HCT116 (cell line): ENCODE results near the gene TUBB4A. TPM values are rescaled to one million over a fixed set of nuclear protein-coding genes. Genes with fewer than 3 reads are reported as not detected.

Experiments
- ATAC-seq: fragments of 200-7000 bp; cut with Tn5 transposase; 2 replicates; pipeline ENCODE4 v1.9.1; 2020; ENCODE audit warnings: mild to moderate bottlenecking, moderate library complexity
- BruUV-seq: library from RNA; stranded (reverse); fragments of 400-500 nt; replicated peaks from 2 replicates; lab custom pipeline; 2021; lab: Mats Ljungman, UMichigan
- CTCF ChIA-PET: fragments of 300-600 bp; sonication (Branson Sonifier 250); formaldehyde crosslinking; loops from one replicate; lab custom pipeline; 2021; ENCODE audit warnings: antibody characterized with exemption; lab: Charles Lee
- POLR2A ChIA-PET: fragments of 300-600, 350-600 bp; sonication (Branson Sonifier 250); formaldehyde crosslinking; loops from one replicate; lab custom pipeline; 2021; ENCODE audit warnings: antibody characterized with exemption; lab: Charles Lee
- RAD21 ChIA-PET, 2 experiments: fragments of 300-600 bp; sonication (Branson Sonifier 250); formaldehyde crosslinking; loops; one replicate each; lab custom pipeline; 2023; ENCODE audit warnings: low total read pairs in 2 of 2; ENCODE audit not compliant: uncharacterized antibody in 2 of 2, unreplicated experiment in 2 of 2, low non-redundant PET in 1 of 2; lab: Charles Lee
- DNase-seq: peaks from one replicate; pipeline ENCODE4 v3.0.0-alpha.2; 2010; ENCODE audit warnings: low read depth, low spot score
- H2AFZ ChIP-seq: fragments of 200-600 bp; shearing (Covaris generic), sonication (generic); 2 replicates; pipeline ENCODE4 v1.6.1; 2017; ENCODE audit warnings: low read depth, mixed run types, mixed read lengths, antibody characterized with exemption, low read length; ENCODE audit not compliant: poor library complexity, severe bottlenecking
- H3K27ac ChIP-seq: 2 replicates; pipeline ENCODE4 v1.5.1; 2012; ENCODE audit warnings: low read depth, low read length
- H3K27me3 ChIP-seq: fragments of 200-600 bp; sonication (generic); 2 replicates; pipeline ENCODE4 v1.6.1; 2016; ENCODE audit warnings: mixed run types, low read length, mixed read lengths; ENCODE audit not compliant: insufficient read depth
- H3K36me3 ChIP-seq, 2 experiments: fragments of 200-500 bp in 1 of 2; fragments of 200-600 bp in 1 of 2; sonication (Bioruptor generic) in 1 of 2; sonication (generic) in 1 of 2; 2 replicates each; pipeline versions ENCODE4 v1.5.1 to v1.6.1; 2014 to 2016; ENCODE audit warnings: low read length in 2 of 2, inconsistent platforms in 1 of 2, mixed read lengths in 1 of 2, mixed run types in 1 of 2; ENCODE audit not compliant: insufficient read depth in 2 of 2, control insufficient read depth in 1 of 2
- H3K4me1 ChIP-seq, 2 experiments: fragments of 200-600 bp in 1 of 2; sonication (generic) in 1 of 2; 2 replicates each; pipeline versions ENCODE4 v1.5.1 to v1.6.1; 2012 to 2017; ENCODE audit warnings: low read length in 2 of 2, inconsistent platforms in 1 of 2, mild to moderate bottlenecking in 1 of 2, mixed read lengths in 1 of 2, mixed run types in 1 of 2, moderate library complexity in 1 of 2; ENCODE audit not compliant: insufficient read depth in 2 of 2, control insufficient read depth in 1 of 2
- H3K4me2 ChIP-seq: fragments of 200-600 bp; sonication (generic); 2 replicates; pipeline ENCODE4 v1.6.1; 2017; ENCODE audit warnings: mixed run types, low read length, mixed read lengths
- H3K4me3 ChIP-seq, 2 experiments: fragments of 200-600 bp in 1 of 2; sonication (generic) in 1 of 2; replicated peaks in 1 of 2; 2 replicates each; pipeline ENCODE4 v1.5.1; 2011 to 2016; ENCODE audit warnings: low read length in 2 of 2, control low read depth in 1 of 2, low read depth in 1 of 2, mild to moderate bottlenecking in 1 of 2, mixed read lengths in 1 of 2, mixed run types in 1 of 2
- H3K79me2 ChIP-seq: fragments of 200-600 bp; sonication (generic); 2 replicates; pipeline ENCODE4 v1.6.1; 2017; ENCODE audit warnings: mild to moderate bottlenecking, mixed run types, low read length, moderate library complexity, mixed read lengths; ENCODE audit not compliant: insufficient read depth
- H3K9ac ChIP-seq: fragments of 200-600 bp; sonication (generic); 2 replicates; pipeline ENCODE4 v1.6.1; 2016; ENCODE audit warnings: low read length, mixed read lengths
- H3K9me2 ChIP-seq: fragments of 200-600 bp; sonication (generic), shearing (Covaris generic); 2 replicates; pipeline ENCODE4 v1.6.1; 2017; ENCODE audit warnings: mixed run types, mild to moderate bottlenecking, moderate library complexity; ENCODE audit not compliant: insufficient read depth
- H3K9me3 ChIP-seq, 2 experiments: fragments of 200-500 bp in 1 of 2; fragments of 200-600 bp in 1 of 2; sonication (Bioruptor generic) in 1 of 2; sonication (generic) in 1 of 2; 2 replicates each; pipeline ENCODE4 v1.6.1; 2014 to 2017; ENCODE audit warnings: low read length in 2 of 2, mixed read lengths in 2 of 2, inconsistent platforms in 1 of 2, low read depth in 1 of 2, mild to moderate bottlenecking in 1 of 2, mixed run types in 1 of 2, moderate library complexity in 1 of 2; ENCODE audit not compliant: control insufficient read depth in 1 of 2, insufficient read depth in 1 of 2
- H4K20me1 ChIP-seq: fragments of 200-600 bp; sonication (generic), shearing (Covaris generic); 2 replicates; pipeline ENCODE4 v1.6.1; 2017; ENCODE audit warnings: mixed run types, mild to moderate bottlenecking, moderate library complexity; ENCODE audit not compliant: insufficient read depth
- CEBPB ChIP-seq: IDR thresholded peaks from 2 replicates; pipeline ENCODE4 v1.6.1; 2012; ENCODE audit warnings: low read depth
- EZH2phosphoT487 ChIP-seq: fragments of 200-600 bp; IDR thresholded peaks from 2 replicates; pipeline ENCODE4 v1.6.1; 2018; ENCODE audit warnings: antibody characterized with exemption, borderline replicate concordance
- POLR2A ChIP-seq: IDR thresholded peaks from 2 replicates; pipeline ENCODE4 v1.7.0; 2011; ENCODE audit warnings: borderline replicate concordance; ENCODE audit not compliant: insufficient read depth, insufficient read length; ENCODE audit errors: extremely low read depth
- SIN3A ChIP-seq: IDR thresholded peaks from 2 replicates; pipeline ENCODE4 v1.6.1; 2012; ENCODE audit warnings: low read depth
- ZNF274 ChIP-seq: fragments of 200-500 bp; sonication (Bioruptor generic); IDR thresholded peaks from 2 replicates; pipeline ENCODE4 v1.6.1; 2014; ENCODE audit warnings: mild to moderate bottlenecking, low read depth, low read length, inconsistent platforms
- intact Hi-C: fragments of 100-400 bp; cut with micrococcal nuclease; formaldehyde crosslinking; loops from 2 replicates; pipeline ENCODE4 v1.10.0; 2022
- total RNA-seq: library from RNA; stranded (reverse); gene quantifications from one replicate; pipeline ENCODE4 v1.2.1, GENCODE V29; 2021; ENCODE audit not compliant: unreplicated experiment
- TF ChIP-seq, protein P1 (sequence below): IDR thresholded peaks from 2 replicates; pipeline ENCODE4 v1.6.1; 2012; ENCODE audit warnings: low read depth

TUBB4A gene
- total RNA-seq, 1 experiment from 2014 or later, result 32.5 TPM

GRCh38 chr19:6527893-6528543 is 25.9 kb upstream of the TUBB4A start:
- Histone ChIP-seq H3K9me2 (no peaks in the 10 kb centered on the region), H3K79me2 (peaks cover 22% of the 10 kb centered on the region), H4K20me1 (no peaks in the 10 kb centered on the region), H3K4me3 (no peak overlapping the region), H2AFZ (no peak overlapping the region), H3K4me1 (peaks cover 10 to 30% of the 10 kb centered on the region in 2 experiments), H3K36me3 (no peaks in the 10 kb centered on the region), H3K27ac (no peak overlapping the region), H3K9me3 (no peaks in the 10 kb centered on the region), H3K4me2 (no peak overlapping the region), H3K9ac (no peak overlapping the region), H3K27me3 (no peaks in the 10 kb centered on the region)
- no peak for ATAC-seq
- ChIA-PET RAD21 (no interaction called here), POLR2A (no interaction called here), CTCF (no interaction called here)
- no TSS peak for BruUV-seq
- TF ChIP-seq ZNF274 (no peak), EZH2phosphoT487 (no peak), SIN3A (no peak), CEBPB (no peak), POLR2A (no peak)
- TF ChIP-seq, protein P1, sequence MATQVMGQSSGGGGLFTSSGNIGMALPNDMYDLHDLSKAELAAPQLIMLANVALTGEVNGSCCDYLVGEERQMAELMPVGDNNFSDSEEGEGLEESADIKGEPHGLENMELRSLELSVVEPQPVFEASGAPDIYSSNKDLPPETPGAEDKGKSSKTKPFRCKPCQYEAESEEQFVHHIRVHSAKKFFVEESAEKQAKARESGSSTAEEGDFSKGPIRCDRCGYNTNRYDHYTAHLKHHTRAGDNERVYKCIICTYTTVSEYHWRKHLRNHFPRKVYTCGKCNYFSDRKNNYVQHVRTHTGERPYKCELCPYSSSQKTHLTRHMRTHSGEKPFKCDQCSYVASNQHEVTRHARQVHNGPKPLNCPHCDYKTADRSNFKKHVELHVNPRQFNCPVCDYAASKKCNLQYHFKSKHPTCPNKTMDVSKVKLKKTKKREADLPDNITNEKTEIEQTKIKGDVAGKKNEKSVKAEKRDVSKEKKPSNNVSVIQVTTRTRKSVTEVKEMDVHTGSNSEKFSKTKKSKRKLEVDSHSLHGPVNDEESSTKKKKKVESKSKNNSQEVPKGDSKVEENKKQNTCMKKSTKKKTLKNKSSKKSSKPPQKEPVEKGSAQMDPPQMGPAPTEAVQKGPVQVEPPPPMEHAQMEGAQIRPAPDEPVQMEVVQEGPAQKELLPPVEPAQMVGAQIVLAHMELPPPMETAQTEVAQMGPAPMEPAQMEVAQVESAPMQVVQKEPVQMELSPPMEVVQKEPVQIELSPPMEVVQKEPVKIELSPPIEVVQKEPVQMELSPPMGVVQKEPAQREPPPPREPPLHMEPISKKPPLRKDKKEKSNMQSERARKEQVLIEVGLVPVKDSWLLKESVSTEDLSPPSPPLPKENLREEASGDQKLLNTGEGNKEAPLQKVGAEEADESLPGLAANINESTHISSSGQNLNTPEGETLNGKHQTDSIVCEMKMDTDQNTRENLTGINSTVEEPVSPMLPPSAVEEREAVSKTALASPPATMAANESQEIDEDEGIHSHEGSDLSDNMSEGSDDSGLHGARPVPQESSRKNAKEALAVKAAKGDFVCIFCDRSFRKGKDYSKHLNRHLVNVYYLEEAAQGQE, result no peak
- intact Hi-C loops, result no loop called here
- no peak for DNase-seq
